Fibroblast of gingiva (primary cell): ENCODE measurements around the gene ST7.
"Not testable (repeated sequence)": the region's sequence is repeated elsewhere in the genome, so short reads cannot be mapped to it uniquely, and the experiment has no call there.

ENCODE experiments used
- DNase-seq: peaks from one replicate; pipeline ENCODE4 v3.0.0-alpha.2; 2011; ENCODE audit warnings: low read depth

The ST7 gene

DNA sequence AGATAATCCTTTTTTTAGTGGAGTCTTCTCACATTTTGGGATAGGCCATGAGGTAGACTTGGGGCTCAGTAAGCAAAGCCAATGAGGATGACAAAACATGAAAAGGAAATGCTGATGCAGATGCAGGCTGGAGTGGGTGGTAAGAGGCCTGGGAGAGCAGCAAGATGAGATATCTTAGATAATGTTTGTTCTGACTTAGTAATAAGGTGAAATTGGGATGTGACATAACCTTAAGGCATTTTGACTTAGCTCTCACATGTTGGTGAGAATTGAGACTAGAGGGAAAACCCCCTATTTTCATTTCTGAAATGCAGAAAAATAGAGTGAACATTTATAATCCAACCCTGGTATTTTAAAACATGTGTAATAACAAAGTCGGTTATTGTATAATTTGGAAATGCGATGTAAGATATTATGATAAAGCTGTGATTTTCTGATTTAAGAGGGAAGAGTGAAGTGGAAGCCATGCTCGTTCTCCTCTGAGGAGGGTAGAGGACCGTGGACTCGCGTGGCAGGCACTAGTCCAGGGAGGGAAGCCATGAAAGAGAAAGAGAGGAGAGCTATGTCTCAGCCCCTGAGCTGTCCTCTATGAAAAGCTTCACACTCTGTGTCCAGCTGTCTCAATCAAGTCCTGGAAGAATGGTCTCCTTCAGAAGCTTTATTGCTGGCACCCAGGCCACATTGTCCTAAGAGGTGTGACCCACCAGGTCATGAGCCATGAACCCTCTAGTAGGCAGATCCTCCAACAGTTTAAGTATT is 57.3 kb downstream of the ST7 start:
- DNase-seq, result no peak

GRCh38 chr7:117011419-117012260 is 58.3 kb downstream of the ST7 start:
- no peak for DNase-seq

DNA sequence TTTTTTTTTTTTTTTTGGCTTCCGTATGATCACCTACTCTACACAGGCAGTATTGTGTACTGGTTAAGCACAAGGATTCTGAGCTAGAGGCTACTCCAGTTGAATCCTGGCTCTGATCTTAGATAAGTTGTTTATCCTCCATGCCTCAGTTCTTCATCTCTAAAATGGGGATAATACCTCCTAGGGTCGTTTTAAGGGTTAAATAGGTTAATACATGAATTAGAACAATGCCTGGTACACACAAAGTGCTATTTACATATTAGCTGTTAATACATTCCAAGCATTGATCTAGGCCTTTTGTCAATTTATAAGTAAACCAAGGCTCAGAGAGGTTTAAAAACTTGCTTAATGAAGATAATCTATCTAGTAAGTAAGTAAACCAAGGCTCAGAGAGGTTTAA is 59.0 kb downstream of the ST7 start:
- no peak for DNase-seq

- DNase-seq, result peak; percentile 22
These were observed 59.4 kb downstream of the ST7 start for GRCh38 chr7:117012696-117013095.

DNA sequence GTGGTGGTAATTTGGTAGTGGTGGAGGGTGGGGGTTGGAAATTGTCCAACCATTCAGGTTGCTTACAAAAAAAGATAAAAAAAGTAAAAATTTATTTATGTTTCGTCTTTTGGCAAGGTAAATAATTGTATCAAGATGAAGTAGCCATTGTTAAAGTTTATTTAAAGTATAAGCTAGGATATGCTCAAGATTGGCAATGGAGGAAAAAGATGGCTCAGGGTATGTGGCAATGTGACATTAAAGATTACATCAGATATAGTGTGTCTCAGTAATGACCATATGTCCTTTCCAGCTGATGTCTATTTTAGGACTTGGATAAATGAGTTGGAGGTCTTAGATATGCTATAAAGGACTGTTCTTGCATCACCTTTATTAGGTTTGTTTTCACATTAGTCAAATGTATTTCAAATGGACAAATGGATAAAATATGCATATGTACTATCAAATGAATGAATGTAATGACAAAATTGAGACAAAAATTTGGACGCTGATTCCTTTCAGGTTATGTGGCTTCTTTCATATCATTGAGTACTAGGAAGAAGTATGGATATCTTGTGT is 60.9 kb downstream of the ST7 start:
- no peak for DNase-seq

DNA sequence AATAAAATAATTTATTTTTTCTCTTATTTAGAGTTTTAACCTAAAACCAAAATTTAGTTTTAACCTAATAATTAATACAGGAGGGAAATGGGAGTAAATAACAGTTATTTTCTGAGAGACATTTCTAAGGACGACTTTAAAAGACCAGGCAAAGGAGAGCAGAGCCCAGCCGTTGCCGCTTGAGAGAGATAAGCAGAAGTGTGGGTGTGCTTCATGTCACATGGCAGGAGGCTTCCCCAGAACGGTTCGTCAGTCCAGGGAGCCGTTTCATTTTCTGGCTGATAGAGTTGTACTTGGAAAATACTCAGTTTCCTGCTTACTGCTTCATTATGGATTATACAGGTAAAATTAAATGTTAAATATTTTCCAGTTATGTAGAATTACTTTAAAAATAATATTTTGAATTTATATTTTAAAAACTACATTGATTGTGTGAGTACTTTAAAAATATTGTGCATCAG is 61.4 kb downstream of the ST7 start:
- DNase-seq, result no peak

DNA sequence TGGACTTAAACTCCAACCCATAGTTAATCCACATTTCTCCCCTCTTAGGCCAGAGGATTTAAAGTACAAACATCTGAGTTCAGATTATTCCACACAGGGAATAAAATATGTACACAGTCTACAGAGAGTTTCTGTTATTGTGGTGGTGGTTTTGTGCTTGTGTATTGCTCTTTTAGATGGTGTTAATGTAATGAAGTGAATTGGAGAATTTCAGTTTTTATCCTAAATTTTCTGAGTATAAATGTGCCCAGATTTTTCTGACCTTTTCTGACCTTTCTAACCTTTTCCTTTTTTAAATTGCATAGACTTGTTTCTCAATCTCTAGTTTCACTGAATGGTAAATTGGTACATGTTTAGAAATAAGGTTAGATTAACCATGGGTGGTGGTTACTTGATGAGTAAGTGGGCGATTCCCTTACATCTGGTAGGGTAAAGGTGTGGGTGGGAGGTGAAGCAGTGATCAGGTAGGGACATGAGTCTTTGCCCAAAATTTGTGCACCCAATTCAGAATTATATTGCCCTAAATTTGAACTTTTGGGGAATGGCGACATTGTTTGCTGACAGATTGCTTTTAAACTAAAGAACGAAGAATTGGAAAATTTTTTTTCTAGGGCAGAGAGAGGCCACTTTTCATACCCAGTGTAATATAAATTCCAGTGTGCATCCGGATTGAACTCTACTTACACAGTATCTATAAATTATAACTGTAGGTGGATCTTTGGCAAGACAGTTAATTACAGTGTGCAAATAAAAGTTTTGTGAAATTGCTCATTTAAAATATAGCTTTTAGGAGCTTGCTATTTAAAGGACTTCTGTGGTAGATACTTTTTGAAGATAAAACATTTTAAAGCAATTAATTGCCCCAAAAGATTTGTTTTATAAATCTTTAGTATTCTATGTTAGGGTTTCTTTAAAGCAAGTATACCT is 62.2 kb downstream of the ST7 start:
- DNase-seq, result no peak

- DNase-seq, result no peak
These were observed 63.7 kb downstream of the ST7 start for GRCh38 chr7:117017017-117017451.

- no peak for DNase-seq
These were observed 64.5 kb downstream of the ST7 start for GRCh38 chr7:117017702-117018266.

DNA sequence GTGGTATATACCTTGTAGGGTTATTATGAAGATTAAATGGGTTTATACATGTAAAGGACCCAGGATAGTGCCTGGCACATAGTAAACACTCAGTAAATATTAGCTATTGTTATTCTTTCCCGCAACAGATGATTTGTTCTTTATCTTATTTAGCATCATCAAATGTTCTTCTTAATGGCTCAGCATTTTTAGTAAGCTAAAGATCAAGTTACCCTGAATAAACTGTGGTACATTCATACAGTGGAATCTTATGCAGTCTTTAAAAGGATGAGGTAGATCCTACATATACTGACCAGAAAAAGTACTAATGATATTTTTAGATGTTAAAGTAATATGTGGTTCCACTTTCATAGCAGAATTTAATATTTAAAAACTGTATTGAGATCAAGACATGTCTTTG is 65.4 kb downstream of the ST7 start:
- no peak for DNase-seq

GRCh38 chr7:117019287-117019686 is 66.0 kb downstream of the ST7 start:
- DNase-seq, result no peak

DNA sequence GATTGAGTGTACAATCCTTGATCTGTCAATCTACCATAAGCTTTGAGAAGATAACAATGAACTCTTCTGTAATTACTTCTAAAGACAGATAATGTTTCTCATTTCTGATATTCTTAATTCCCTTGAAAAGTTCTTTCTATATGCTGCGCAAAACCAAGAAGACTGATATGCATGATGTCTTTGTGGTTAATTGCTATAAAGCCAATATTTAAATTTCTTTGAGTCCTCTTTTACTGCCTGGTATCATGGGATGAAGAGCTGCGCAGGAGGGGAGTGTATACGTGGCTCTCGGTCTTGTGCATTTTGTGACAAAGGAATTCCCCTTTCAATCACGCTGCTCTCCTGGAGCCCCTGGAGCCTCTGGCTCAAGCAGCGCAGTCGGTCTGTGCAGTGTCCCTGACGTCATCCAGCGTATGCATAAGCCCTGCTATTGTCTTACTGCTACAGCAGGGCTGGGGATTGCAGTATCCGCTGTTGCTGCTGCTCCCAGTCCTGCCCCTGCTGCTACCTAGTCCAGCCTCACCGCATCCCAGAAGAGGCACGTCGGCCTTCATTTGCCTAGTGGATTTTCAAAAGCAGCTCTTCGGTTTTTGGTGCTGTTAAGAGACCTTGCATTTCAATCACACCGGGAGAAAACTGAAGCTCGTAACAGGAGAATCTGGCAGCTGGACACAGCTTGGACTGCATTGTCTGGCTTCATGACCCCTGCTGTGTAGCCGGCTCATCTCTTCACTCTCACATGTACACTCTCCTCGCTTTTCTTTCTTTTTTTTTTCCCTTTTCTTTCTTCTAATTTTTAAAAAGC is 66.7 kb downstream of the ST7 start:
- DNase-seq, result peak; percentile 80

DNA sequence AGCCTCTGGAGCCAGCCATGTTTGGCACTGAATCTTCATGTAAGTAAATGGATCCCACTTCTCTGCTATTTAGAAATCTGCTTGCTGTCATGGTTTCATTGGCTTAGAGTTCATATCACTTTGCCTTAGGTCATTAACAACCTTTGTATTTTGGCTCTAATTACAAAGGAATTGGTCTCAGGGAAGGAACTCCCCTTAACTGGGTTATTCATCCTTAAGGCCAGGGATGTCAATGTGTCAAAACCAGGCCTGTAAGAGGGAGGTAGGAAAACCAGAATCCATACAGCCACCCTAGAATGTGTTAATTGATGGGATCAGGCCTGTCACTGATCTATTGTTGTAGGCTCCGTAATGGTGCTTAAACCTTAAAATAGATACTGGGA is 67.3 kb downstream of the ST7 start:
- DNase-seq, result peak; percentile 10

DNA sequence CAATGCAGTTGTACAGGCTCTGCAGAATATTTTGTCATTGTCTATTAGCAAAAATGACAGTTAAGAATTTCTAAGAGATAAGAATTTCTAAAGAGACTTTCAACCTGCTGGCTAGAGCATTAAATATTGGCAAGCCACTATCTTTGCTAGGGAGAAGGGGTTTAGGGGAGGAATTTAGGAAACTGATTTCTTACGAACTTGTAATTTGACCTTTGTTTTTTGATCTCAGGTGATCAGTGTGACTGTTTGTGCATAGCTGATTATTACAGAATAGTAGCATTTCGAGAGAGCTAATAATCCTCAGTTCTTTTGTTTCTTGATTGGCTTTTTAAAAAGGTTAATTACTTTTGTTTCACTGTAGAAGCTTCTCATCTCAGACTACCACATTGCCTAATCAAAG is 68.1 kb downstream of the ST7 start:
- DNase-seq, result no peak

GRCh38 chr7:117021986-117022385 is 68.7 kb downstream of the ST7 start:
- DNase-seq, result no peak

DNA sequence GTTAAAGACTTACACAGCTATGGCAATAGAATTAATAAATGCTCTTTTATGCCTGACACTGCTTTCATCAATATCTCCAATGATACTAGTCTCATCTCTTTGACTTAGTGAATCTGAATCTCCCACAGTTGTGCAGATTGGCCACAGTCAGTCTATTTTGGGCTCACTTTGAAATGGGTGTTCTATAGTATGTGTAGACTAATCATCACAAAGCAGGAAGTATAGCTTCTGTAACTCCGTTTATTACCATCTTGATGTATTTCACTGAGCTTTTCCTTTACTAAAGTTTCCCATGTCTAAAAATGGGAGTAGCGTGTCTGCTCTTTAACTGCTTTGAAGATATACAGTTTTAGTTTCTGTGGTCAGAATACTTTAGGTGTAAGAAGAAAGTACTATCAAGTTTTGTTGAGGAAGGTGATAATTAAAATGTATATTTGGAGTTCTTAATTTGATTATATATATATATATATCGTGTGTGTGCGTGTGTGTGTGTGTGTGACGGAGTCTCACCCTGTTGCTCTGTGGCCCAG is 70.1 kb downstream of the ST7 start:
- DNase-seq, result no peak

GRCh38 chr7:117024811-117025210 is 71.5 kb downstream of the ST7 start:
- no peak for DNase-seq

GRCh38 chr7:117025891-117026290 is 72.6 kb downstream of the ST7 start:
- DNase-seq, result no peak

DNA sequence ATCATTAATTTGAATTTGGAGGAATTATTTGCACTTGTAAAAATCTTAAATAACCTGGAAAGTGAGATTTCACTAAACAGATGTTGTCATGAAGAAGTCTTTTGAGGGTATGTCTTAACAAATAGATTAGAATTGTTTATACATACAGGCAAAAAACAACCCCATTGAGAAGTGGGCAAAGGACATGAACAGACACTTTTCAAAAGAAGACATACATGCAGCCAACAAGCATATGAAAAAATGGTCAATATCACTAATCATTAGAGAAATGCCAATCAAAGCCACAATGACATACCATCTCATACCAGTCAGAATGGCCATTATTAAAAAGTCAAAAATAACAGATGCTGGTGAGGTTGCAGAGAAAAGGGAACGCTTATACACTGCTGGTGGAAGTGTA is 77.0 kb downstream of the ST7 start:
- not testable (repeated sequence) for DNase-seq

- not testable (repeated sequence) for DNase-seq
These were observed 77.5 kb downstream of the ST7 start for GRCh38 chr7:117030793-117031192.
